ENCODE data around the gene NOTO.
"Not testable (repeated sequence)": the region's sequence is repeated elsewhere in the genome, so short reads cannot be mapped to it uniquely, and the experiment has no call there.

DNA sequence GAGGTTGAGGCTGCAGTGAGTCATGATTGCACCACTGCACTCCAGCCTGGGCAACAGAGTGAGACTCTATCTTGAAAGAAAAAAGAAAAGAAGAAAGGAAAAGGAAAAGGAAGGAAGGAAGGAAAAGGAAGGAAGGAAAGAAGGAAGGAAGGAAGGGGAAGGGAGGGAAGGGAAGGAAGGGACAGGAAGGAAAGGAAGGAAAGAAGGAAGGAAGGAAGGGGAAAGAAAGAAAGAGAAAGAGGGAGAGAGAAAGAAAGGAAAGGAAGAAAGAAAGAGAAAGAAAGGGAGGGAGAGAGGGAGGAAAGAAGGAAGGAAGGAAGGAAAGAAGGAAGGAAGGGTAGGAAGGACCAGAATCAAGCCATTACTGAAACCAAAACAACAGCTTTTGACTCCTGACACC lies 34.0 kb upstream of the NOTO start:
- TF ChIP-seq, protein P1, sequence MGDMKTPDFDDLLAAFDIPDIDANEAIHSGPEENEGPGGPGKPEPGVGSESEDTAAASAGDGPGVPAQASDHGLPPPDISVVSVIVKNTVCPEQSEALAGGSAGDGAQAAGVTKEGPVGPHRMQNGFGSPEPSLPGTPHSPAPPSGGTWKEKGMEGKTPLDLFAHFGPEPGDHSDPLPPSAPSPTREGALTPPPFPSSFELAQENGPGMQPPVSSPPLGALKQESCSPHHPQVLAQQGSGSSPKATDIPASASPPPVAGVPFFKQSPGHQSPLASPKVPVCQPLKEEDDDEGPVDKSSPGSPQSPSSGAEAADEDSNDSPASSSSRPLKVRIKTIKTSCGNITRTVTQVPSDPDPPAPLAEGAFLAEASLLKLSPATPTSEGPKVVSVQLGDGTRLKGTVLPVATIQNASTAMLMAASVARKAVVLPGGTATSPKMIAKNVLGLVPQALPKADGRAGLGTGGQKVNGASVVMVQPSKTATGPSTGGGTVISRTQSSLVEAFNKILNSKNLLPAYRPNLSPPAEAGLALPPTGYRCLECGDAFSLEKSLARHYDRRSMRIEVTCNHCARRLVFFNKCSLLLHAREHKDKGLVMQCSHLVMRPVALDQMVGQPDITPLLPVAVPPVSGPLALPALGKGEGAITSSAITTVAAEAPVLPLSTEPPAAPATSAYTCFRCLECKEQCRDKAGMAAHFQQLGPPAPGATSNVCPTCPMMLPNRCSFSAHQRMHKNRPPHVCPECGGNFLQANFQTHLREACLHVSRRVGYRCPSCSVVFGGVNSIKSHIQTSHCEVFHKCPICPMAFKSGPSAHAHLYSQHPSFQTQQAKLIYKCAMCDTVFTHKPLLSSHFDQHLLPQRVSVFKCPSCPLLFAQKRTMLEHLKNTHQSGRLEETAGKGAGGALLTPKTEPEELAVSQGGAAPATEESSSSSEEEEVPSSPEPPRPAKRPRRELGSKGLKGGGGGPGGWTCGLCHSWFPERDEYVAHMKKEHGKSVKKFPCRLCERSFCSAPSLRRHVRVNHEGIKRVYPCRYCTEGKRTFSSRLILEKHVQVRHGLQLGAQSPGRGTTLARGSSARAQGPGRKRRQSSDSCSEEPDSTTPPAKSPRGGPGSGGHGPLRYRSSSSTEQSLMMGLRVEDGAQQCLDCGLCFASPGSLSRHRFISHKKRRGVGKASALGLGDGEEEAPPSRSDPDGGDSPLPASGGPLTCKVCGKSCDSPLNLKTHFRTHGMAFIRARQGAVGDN (IDR thresholded peaks at IDR 0.05): not testable (repeated sequence)
- not testable (repeated sequence) for TF ChIP-seq SMAD5 (IDR thresholded peaks at IDR 0.05; ENCODE audit: low read depth); EZH2 (IDR thresholded peaks at IDR 0.05; ENCODE audit: borderline replicate concordance, control insufficient read depth, low read depth, low read length); EGR1 (IDR thresholded peaks at IDR 0.05; ENCODE audit: borderline replicate concordance in 1 of 2, low read depth in 2 of 2, low read length in 2 of 2); DPF2 (IDR thresholded peaks at IDR 0.05)
- TF ChIP-seq, protein P2, sequence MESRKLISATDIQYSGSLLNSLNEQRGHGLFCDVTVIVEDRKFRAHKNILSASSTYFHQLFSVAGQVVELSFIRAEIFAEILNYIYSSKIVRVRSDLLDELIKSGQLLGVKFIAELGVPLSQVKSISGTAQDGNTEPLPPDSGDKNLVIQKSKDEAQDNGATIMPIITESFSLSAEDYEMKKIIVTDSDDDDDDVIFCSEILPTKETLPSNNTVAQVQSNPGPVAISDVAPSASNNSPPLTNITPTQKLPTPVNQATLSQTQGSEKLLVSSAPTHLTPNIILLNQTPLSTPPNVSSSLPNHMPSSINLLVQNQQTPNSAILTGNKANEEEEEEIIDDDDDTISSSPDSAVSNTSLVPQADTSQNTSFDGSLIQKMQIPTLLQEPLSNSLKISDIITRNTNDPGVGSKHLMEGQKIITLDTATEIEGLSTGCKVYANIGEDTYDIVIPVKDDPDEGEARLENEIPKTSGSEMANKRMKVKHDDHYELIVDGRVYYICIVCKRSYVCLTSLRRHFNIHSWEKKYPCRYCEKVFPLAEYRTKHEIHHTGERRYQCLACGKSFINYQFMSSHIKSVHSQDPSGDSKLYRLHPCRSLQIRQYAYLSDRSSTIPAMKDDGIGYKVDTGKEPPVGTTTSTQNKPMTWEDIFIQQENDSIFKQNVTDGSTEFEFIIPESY (IDR thresholded peaks at IDR 0.05): not testable (repeated sequence)
- TF ChIP-seq, protein P3, sequence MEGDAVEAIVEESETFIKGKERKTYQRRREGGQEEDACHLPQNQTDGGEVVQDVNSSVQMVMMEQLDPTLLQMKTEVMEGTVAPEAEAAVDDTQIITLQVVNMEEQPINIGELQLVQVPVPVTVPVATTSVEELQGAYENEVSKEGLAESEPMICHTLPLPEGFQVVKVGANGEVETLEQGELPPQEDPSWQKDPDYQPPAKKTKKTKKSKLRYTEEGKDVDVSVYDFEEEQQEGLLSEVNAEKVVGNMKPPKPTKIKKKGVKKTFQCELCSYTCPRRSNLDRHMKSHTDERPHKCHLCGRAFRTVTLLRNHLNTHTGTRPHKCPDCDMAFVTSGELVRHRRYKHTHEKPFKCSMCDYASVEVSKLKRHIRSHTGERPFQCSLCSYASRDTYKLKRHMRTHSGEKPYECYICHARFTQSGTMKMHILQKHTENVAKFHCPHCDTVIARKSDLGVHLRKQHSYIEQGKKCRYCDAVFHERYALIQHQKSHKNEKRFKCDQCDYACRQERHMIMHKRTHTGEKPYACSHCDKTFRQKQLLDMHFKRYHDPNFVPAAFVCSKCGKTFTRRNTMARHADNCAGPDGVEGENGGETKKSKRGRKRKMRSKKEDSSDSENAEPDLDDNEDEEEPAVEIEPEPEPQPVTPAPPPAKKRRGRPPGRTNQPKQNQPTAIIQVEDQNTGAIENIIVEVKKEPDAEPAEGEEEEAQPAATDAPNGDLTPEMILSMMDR (IDR thresholded peaks at IDR 0.05 in 2 of 3, conservative IDR thresholded peaks at IDR 0.05 in 1 of 3; ENCODE audit: control insufficient read depth in 2 of 3, extremely low read depth in 1 of 3, insufficient read depth in 1 of 3, low read depth in 3 of 3, low read length in 3 of 3): not testable (repeated sequence)

All from GM12878 (cell line).